GM06990 (cell line): ENCODE measurements around the gene C15orf40.
A peak's percentile ranks its signal among the peaks of the same experiment; 100 is the strongest.
"Not testable (repeated sequence)": the region's sequence is repeated elsewhere in the genome, so short reads cannot be mapped to it uniquely, and the experiment has no call there.

Experiments
- DNase-seq: peaks from one replicate; pipeline ENCODE4 v3.0.0-alpha.2; 2011; ENCODE audit not compliant: insufficient read length; ENCODE audit errors: extremely low read depth
- H3K27me3 ChIP-seq: replicated peaks from 2 replicates; pipeline ENCODE4 v1.6.0; 2011; ENCODE audit warnings: low read length; ENCODE audit not compliant: control insufficient read depth, insufficient read depth
- H3K36me3 ChIP-seq: 2 replicates; pipeline ENCODE4 v1.5.1; 2011; ENCODE audit warnings: low read length; ENCODE audit not compliant: control insufficient read depth, insufficient read depth
- H3K4me3 ChIP-seq: replicated peaks from 2 replicates; pipeline ENCODE4 v1.5.1; 2011; ENCODE audit warnings: low read depth, mild to moderate bottlenecking, control low read depth, low read length
- CTCF ChIP-seq: IDR thresholded peaks from 2 replicates; pipeline ENCODE4 v1.5.1; 2011; ENCODE audit warnings: low read length, control low read depth, mild to moderate bottlenecking, inconsistent platforms; ENCODE audit not compliant: insufficient read depth, poor library complexity, severe bottlenecking

The C15orf40 gene

GRCh38 chr15:83010709-83011270 lies 649 bp downstream of the C15orf40 start:
- Histone ChIP-seq H3K27me3 (no peaks in the 10 kb centered on the region), H3K36me3 (peaks cover 4% of the 10 kb centered on the region), H3K4me3 (peak overlapping the region; percentile 82)
- no peak for DNase-seq
- TF ChIP-seq CTCF = peak; percentile 94

DNA sequence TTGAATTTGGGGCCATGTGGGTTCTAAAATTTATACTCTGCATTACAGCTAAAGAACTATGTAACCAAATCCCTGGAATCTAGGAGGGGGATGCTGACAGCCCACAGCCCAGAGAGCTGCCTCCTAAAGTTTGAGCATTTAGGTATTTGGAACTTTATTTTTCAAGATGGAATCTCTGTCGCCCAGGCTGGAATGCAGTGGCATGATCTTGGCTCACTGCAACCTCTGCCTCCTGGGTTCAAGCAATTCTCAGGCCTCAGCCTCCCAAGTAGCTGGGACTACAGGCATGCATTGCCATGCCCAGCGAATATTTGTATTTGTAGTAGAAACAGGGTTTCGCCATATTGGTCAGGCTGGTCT lies 10.8 kb downstream of the C15orf40 start:
- not testable (repeated sequence) for H3K36me3 ChIP-seq, DNase-seq, H3K4me3 ChIP-seq, H3K27me3 ChIP-seq

DNA sequence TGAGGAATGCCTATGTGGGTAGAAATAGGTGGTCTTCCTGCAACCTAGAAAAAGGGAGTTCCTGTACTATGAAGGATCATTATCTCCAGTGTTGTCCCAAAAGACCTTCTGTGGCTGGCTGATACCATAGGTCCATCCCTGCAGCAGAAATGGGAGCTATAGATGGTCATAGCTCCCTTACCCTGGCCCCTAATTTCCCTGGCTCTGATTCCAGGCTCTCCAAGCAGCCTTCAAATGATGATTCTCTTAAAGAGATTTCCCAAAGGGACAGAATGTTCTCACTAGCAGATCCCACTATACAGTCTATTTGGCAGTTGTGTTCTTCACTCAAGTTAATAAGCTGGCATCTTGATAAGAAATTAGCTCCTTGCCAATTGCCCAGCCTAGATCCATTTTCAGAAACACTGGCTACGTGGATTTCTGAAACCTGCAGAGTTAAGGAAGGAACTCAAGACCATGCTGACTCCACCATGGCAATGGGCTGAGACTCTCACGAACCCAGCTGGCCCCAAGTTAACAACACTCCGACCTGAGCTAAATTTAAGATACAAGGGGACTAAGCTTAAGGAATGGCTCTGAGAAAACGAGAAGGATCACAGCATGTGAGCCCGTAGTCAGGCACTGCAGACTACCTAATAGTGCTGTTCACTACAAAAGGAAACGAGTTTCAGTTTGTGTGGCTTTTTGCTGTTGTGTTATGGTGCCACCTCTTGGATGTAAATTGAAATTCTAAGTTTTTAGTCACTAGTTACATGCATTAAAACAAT lies 11.4 kb downstream of the C15orf40 start:
- peaks cover 2% of the 10 kb centered on the region for H3K36me3 ChIP-seq
- no peaks in the 10 kb centered on the region for H3K27me3 ChIP-seq
- TF ChIP-seq CTCF = peak; percentile 55
- H3K4me3 ChIP-seq = peak overlapping the region; percentile 42
- no peak for DNase-seq

- Histone ChIP-seq H3K36me3 (peaks cover 2% of the 10 kb centered on the region), H3K4me3 (no peak overlapping the region), H3K27me3 (no peaks in the 10 kb centered on the region)
- DNase-seq = no peak
- TF ChIP-seq CTCF = no peak
Measured at GRCh38 chr15:82999426-82999825, 12.0 kb downstream of the C15orf40 start.

- Histone ChIP-seq H3K27me3 (no peaks in the 10 kb centered on the region), H3K4me3 (no peak overlapping the region), H3K36me3 (no peaks in the 10 kb centered on the region; the same call in 1 of the 2 replicates)
- no peak for DNase-seq
- no peak for TF ChIP-seq CTCF
Measured at GRCh38 chr15:82995938-82996337, 15.5 kb downstream of the C15orf40 start.

- H3K36me3 ChIP-seq = no peaks in the 10 kb centered on the region; the same call in 1 of the 2 replicates
- DNase-seq = no peak
- no peaks in the 10 kb centered on the region for H3K27me3 ChIP-seq
- TF ChIP-seq CTCF = no peak
- no peak overlapping the region for H3K4me3 ChIP-seq
Measured at GRCh38 chr15:82995076-82995475, 16.4 kb downstream of the C15orf40 start.
